ENCODE measurements around the gene CD40.
A peak's percentile ranks its signal among the peaks of the same experiment; 100 is the strongest.
"Not testable (repeated sequence)": the region's sequence is repeated elsewhere in the genome, so short reads cannot be mapped to it uniquely, and the experiment has no call there.

CD40 gene

GRCh38 chr20:46089167-46089416 lies 29.0 kb upstream of the CD40 start:
- Histone ChIP-seq H3K79me2 (ENCODE audit: control insufficient read depth, insufficient read depth, low read length) (peaks cover 46% of the 10 kb centered on the region), H2BK120ac (ENCODE audit: low read depth, low read length) (no peak overlapping the region), H4K5ac (ENCODE audit: low read length) (no peak overlapping the region), H2AK5ac (ENCODE audit: low read length) (no peak overlapping the region), H3K56ac (ENCODE audit: low read length) (peak overlapping the region; percentile 100), H3K27ac (ENCODE audit: low read depth, low read length) (peak overlapping the region; percentile 98), H4K8ac (ENCODE audit: low read depth, low read length) (no peak overlapping the region), H3K9ac (ENCODE audit: low read length) (peak overlapping the region; percentile 99), H3K4ac (ENCODE audit: low read depth, low read length) (no peak overlapping the region), H3K23ac (ENCODE audit: low read length) (peak overlapping the region; percentile 89), H3K4me3 (ENCODE audit: low read length) (peak overlapping the region; percentile 97), H2BK15ac (replicated peaks; ENCODE audit: low read depth) (no peak overlapping the region), H3K36me3 (ENCODE audit: control insufficient read depth, insufficient read depth, low read length) (no peaks in the 10 kb centered on the region), H3K4me2 (ENCODE audit: low read length) (peak overlapping the region; percentile 52), H3K4me1 (ENCODE audit: control insufficient read depth, low read depth, low read length) (peaks cover 7% of the 10 kb centered on the region), H3K18ac (ENCODE audit: low read length) (peak overlapping the region; percentile 45), H3K27me3 (ENCODE audit: insufficient read depth, low read length, poor library complexity) (no peaks in the 10 kb centered on the region), H2BK5ac (ENCODE audit: low read length) (no peak overlapping the region), H3K79me1 (ENCODE audit: low read length) (peaks cover 7% of the 10 kb centered on the region)
- DNase-seq, result no peak
- no CpG with 5 or more reads among the region's 31 CpGs for WGBS (ENCODE audit: extremely low coverage, insufficient coverage, low lambda C conversion rate)

- WGBS (ENCODE audit: extremely low coverage, insufficient coverage, low lambda C conversion rate), result no CpG with 5 or more reads among the region's 100 CpGs
- peaks cover 7% of the 10 kb centered on the region for H3K4me1 ChIP-seq (ENCODE audit: control insufficient read depth, low read depth, low read length)
- H3K23ac ChIP-seq (ENCODE audit: low read length), result peak within 1 kb of the TSS; percentile 89
- H2BK120ac ChIP-seq (ENCODE audit: low read depth, low read length), result no peak within 1 kb of the TSS
- no peak within 1 kb of the TSS for H4K5ac ChIP-seq (ENCODE audit: low read length)
- peaks cover 7% of the 10 kb centered on the region for H3K79me1 ChIP-seq (ENCODE audit: low read length)
- no peak within 1 kb of the TSS for H2AK5ac ChIP-seq (ENCODE audit: low read length)
- H3K18ac ChIP-seq (ENCODE audit: low read length), result peak within 1 kb of the TSS; percentile 69
- H3K4me3 ChIP-seq (ENCODE audit: low read length), result peak within 1 kb of the TSS; percentile 97
- H3K4me2 ChIP-seq (ENCODE audit: low read length), result peak within 1 kb of the TSS; percentile 52
- no peak within 1 kb of the TSS for H2BK15ac ChIP-seq (replicated peaks; ENCODE audit: low read depth)
- H3K9ac ChIP-seq (ENCODE audit: low read length), result peak within 1 kb of the TSS; percentile 99
- H3K27ac ChIP-seq (ENCODE audit: low read depth, low read length), result peak within 1 kb of the TSS; percentile 98
- no peaks in the 10 kb centered on the region for H3K27me3 ChIP-seq (ENCODE audit: insufficient read depth, low read length, poor library complexity)
- peak within 1 kb of the TSS; percentile 82 for H2BK5ac ChIP-seq (ENCODE audit: low read length)
- H4K8ac ChIP-seq (ENCODE audit: low read depth, low read length), result no peak within 1 kb of the TSS
- no peaks in the 10 kb centered on the region for H3K36me3 ChIP-seq (ENCODE audit: control insufficient read depth, insufficient read depth, low read length)
- peak within 1 kb of the TSS; percentile 100 for H3K56ac ChIP-seq (ENCODE audit: low read length)
- H3K79me2 ChIP-seq (ENCODE audit: control insufficient read depth, insufficient read depth, low read length), result peaks cover 41% of the 10 kb centered on the region
- H3K4ac ChIP-seq (ENCODE audit: low read depth, low read length), result peak within 1 kb of the TSS; percentile 66
- peak; percentile 98 for DNase-seq
Observed at GRCh38 chr20:46089417-46090388, 28.4 kb upstream of the CD40 start, which contains the start of gene NCOA5. NCOA5 (minus strand) TSS chr20:46089962; CDS start chr20:46079424, 10,538 bp downstream.

DNA sequence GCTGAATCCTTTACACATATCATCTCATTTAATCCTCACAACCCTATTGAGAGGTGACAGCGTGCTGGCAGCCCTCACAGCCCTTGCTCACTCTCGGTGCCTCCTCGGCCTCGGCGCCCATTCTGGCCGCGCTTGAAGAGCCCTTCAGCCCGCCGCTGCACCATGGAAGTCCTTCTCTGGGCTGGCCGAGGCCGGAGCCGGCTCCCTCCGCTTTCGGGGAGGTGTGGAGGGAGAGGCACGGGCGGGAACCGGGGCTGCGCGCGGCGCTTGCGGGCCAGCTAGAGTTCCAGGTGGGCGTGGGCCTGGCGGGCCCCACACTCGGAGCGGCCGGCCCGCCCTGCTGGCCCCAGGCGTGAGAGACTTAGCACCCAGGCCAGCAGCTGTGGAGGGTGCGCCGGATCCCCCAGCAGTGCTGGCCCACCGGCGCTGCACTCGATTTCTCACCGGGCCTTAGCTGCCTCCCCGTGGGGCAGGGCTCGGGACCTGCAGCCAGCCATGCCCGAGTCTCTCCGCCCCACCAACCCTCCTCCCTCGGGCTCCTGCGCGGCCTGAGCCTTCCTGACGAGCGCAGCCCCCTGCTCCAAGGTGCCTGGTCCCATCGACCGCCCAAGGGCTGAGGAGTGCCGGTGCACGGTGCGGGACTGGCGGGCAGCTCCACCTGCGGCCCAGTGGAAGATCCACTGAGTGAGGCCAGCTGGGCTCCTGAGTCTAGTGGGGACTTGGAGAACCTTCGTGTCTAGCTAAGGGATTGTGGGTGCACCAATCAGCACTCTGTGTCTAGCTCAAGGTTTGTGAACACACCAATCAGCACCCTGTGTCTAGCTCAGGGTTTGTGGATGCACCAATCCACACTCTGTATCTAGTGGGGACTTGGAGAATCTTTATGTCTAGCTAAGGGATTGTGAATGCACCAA lies 26.2 kb upstream of the CD40 start:
- not testable (repeated sequence) for H2BK5ac ChIP-seq (ENCODE audit: low read length); H3K4ac ChIP-seq (ENCODE audit: low read depth, low read length); H3K27me3 ChIP-seq (ENCODE audit: insufficient read depth, low read length, poor library complexity); DNase-seq; H4K5ac ChIP-seq (ENCODE audit: low read length); H3K27ac ChIP-seq (ENCODE audit: low read depth, low read length); H3K4me3 ChIP-seq (ENCODE audit: low read length); H3K4me1 ChIP-seq (ENCODE audit: control insufficient read depth, low read depth, low read length); H4K8ac ChIP-seq (ENCODE audit: low read depth, low read length); H2BK15ac ChIP-seq (replicated peaks; ENCODE audit: low read depth); H3K9ac ChIP-seq (ENCODE audit: low read length); H2AK5ac ChIP-seq (ENCODE audit: low read length); H3K36me3 ChIP-seq (ENCODE audit: control insufficient read depth, insufficient read depth, low read length); H3K23ac ChIP-seq (ENCODE audit: low read length); H3K4me2 ChIP-seq (ENCODE audit: low read length); H3K18ac ChIP-seq (ENCODE audit: low read length); H2BK120ac ChIP-seq (ENCODE audit: low read depth, low read length); H3K79me1 ChIP-seq (ENCODE audit: low read length); H3K56ac ChIP-seq (ENCODE audit: low read length)
- H3K79me2 ChIP-seq (ENCODE audit: control insufficient read depth, insufficient read depth, low read length), result peaks cover 20% of the 10 kb centered on the region
- no CpG with 5 or more reads among the region's 52 CpGs for WGBS (ENCODE audit: extremely low coverage, insufficient coverage, low lambda C conversion rate)

DNA sequence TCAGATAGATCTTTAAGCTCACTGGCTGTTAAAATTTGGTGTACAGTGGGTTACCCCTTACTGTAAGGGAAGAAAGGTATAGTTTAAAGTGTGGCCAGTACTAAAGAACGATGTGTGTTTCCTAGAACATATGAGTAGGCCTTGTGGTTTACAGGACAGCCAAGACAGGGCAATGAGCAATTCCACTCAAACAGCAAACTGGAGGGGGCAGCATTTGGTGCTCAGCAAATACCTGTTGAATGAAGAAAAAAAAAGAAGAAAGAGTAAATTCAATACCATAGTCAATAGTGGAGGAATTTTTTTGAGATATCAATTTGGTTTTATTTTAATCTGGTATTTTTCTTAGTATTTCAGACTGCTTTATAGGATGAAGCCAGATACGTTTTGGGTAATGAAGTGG lies 24.6 kb upstream of the CD40 start:
- H3K4ac ChIP-seq (ENCODE audit: low read depth, low read length), result no peak overlapping the region
- DNase-seq, result no peak
- no peak overlapping the region for H4K5ac ChIP-seq (ENCODE audit: low read length)
- peaks cover 1% of the 10 kb centered on the region for H3K79me1 ChIP-seq (ENCODE audit: low read length)
- no peak overlapping the region for H3K27ac ChIP-seq (ENCODE audit: low read depth, low read length)
- 100% methylated on average over 1 of the region's 2 CpGs for WGBS (ENCODE audit: extremely low coverage, insufficient coverage, low lambda C conversion rate)
- no peak overlapping the region for H3K4me3 ChIP-seq (ENCODE audit: low read length)
- no peak overlapping the region for H3K4me2 ChIP-seq (ENCODE audit: low read length)
- H3K18ac ChIP-seq (ENCODE audit: low read length), result no peak overlapping the region
- H3K9ac ChIP-seq (ENCODE audit: low read length), result no peak overlapping the region
- no peak overlapping the region for H2BK15ac ChIP-seq (replicated peaks; ENCODE audit: low read depth)
- no peak overlapping the region for H2BK5ac ChIP-seq (ENCODE audit: low read length)
- peaks cover 8% of the 10 kb centered on the region for H3K79me2 ChIP-seq (ENCODE audit: control insufficient read depth, insufficient read depth, low read length)
- H3K27me3 ChIP-seq (ENCODE audit: insufficient read depth, low read length, poor library complexity), result no peaks in the 10 kb centered on the region
- H2AK5ac ChIP-seq (ENCODE audit: low read length), result no peak overlapping the region
- H3K36me3 ChIP-seq (ENCODE audit: control insufficient read depth, insufficient read depth, low read length), result no peaks in the 10 kb centered on the region
- peaks cover 1% of the 10 kb centered on the region for H3K4me1 ChIP-seq (ENCODE audit: control insufficient read depth, low read depth, low read length)
- no peak overlapping the region for H3K56ac ChIP-seq (ENCODE audit: low read length)
- no peak overlapping the region for H4K8ac ChIP-seq (ENCODE audit: low read depth, low read length)
- H2BK120ac ChIP-seq (ENCODE audit: low read depth, low read length), result no peak overlapping the region
- H3K23ac ChIP-seq (ENCODE audit: low read length), result no peak overlapping the region

- no CpG with 5 or more reads among the region's 48 CpGs for WGBS (ENCODE audit: extremely low coverage, insufficient coverage, low lambda C conversion rate)
Observed at GRCh38 chr20:46099491-46100287, 18.4 kb upstream of the CD40 start.

More at GRCh38 chr20:46099491-46100287, 18.4 kb upstream of the CD40 start:
- Histone ChIP-seq H3K4me1 (ENCODE audit: control insufficient read depth, low read depth, low read length) (no peaks in the 10 kb centered on the region), H3K4ac (ENCODE audit: low read depth, low read length) (no peak overlapping the region), H3K18ac (ENCODE audit: low read length) (no peak overlapping the region), H2BK15ac (replicated peaks; ENCODE audit: low read depth) (no peak overlapping the region), H3K4me3 (ENCODE audit: low read length) (no peak overlapping the region), H3K27me3 (ENCODE audit: insufficient read depth, low read length, poor library complexity) (peaks cover 3% of the 10 kb centered on the region), H4K5ac (ENCODE audit: low read length) (no peak overlapping the region), H3K36me3 (ENCODE audit: control insufficient read depth, insufficient read depth, low read length) (no peaks in the 10 kb centered on the region), H3K56ac (ENCODE audit: low read length) (peak overlapping the region; percentile 64), H2BK5ac (ENCODE audit: low read length) (no peak overlapping the region), H3K27ac (ENCODE audit: low read depth, low read length) (no peak overlapping the region), H2BK120ac (ENCODE audit: low read depth, low read length) (no peak overlapping the region), H3K79me1 (ENCODE audit: low read length) (no peaks in the 10 kb centered on the region), H3K9ac (ENCODE audit: low read length) (no peak overlapping the region), H3K79me2 (ENCODE audit: control insufficient read depth, insufficient read depth, low read length) (no peaks in the 10 kb centered on the region), H3K23ac (ENCODE audit: low read length) (no peak overlapping the region), H3K4me2 (ENCODE audit: low read length) (no peak overlapping the region), H4K8ac (ENCODE audit: low read depth, low read length) (no peak overlapping the region), H2AK5ac (ENCODE audit: low read length) (no peak overlapping the region)
- peak; percentile 49 for DNase-seq

All from mesendoderm (in vitro differentiated cells).